ENCODE data around the gene REN.

- TF ChIP-seq CTCF (IDR thresholded peaks at IDR 0.05; ENCODE audit: extremely low read depth in 1 of 2, insufficient read depth in 1 of 2, low read depth in 1 of 2, low read length in 2 of 2) = no peak
- TF ChIP-seq POLR2A (IDR thresholded peaks at IDR 0.05; ENCODE audit: low read depth, low read length) = no peak
- no peak for TF ChIP-seq MAX (IDR thresholded peaks at IDR 0.05; ENCODE audit: insufficient read depth, insufficient read length)
- TF ChIP-seq GATA2 (IDR thresholded peaks at IDR 0.05; ENCODE audit: insufficient read depth, insufficient read length, low read depth, low read length) = no peak
- no peak for TF ChIP-seq EZH2 (IDR thresholded peaks at IDR 0.05; ENCODE audit: borderline replicate concordance, low read depth, low read length, severe bottlenecking)
- no peak for TF ChIP-seq POLR2AphosphoS5 (IDR thresholded peaks at IDR 0.05; ENCODE audit: insufficient read depth, low read depth, low read length)
- no peak for TF ChIP-seq JUN (IDR thresholded peaks at IDR 0.05; ENCODE audit: borderline replicate concordance, insufficient read depth, insufficient read length, low read depth)
Observed at GRCh38 chr1:204154568-204155255, 11.4 kb downstream of the REN start.

Measured in endothelial cell of umbilical vein (primary cell).